Loucy (cell line): ENCODE results near the gene KRT6C.

ENCODE experiments used
- CTCF ChIP-seq: fragments of 200-600 bp; sonication (generic); conservative IDR thresholded peaks from 2 replicates; pipeline ENCODE4 v1.5.1; 2014; ENCODE audit warnings: mild to moderate bottlenecking, antibody characterized with exemption, low read length
- EZH2phosphoT487 ChIP-seq: fragments of 200-600 bp; IDR thresholded peaks from 2 replicates; pipeline ENCODE4 v1.6.1; 2018; ENCODE audit warnings: antibody characterized with exemption, mild to moderate bottlenecking, moderate library complexity, borderline replicate concordance

DNA sequence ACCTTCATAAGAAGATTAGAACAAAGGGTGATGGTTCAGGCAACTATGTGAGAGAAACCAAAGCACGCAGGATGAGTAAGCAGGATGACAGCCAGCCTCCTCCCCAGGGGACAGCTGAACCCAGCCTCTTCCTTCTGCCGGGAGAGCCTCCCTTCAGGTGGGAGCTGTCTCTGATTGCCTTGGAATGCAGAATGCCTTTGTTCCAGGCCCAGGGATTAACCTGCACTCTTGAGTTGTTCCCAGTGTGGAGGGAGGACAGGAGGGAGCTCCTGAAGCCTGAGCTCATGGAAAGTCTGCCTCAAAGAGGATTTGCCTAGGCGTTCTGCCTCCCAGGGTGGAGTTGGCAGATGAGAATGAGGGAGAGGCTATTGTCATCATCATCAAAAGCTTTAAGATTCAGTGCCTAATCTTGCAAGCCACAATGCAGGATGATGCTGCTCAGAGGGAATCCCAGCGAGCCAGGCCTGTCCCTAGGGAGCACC, 23.0 kb upstream of the KRT6C start:
- TF ChIP-seq CTCF = no peak
- no peak for TF ChIP-seq EZH2phosphoT487
